ENCODE measurements around the gene B4GALNT3.

DNA sequence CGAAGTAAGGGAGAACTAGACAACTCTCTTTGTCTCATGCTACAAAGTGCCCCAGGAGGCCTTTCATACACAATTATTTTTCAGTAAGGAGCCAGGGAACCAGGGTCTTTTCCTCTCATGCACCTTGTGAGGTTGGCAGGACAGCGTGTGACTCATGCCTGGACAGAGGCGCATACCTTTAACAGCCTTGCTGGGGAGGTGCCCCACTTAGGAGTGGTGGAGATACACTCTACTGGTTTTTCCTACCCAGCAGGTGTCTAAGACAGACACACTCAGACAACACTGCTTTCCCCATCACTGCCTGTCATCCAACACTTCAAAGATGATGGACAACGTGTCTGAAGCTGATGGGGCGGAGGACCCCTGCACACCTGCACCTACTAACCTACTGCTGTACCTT lies 49.1 kb downstream of the B4GALNT3 start:
- TF ChIP-seq, protein P1, sequence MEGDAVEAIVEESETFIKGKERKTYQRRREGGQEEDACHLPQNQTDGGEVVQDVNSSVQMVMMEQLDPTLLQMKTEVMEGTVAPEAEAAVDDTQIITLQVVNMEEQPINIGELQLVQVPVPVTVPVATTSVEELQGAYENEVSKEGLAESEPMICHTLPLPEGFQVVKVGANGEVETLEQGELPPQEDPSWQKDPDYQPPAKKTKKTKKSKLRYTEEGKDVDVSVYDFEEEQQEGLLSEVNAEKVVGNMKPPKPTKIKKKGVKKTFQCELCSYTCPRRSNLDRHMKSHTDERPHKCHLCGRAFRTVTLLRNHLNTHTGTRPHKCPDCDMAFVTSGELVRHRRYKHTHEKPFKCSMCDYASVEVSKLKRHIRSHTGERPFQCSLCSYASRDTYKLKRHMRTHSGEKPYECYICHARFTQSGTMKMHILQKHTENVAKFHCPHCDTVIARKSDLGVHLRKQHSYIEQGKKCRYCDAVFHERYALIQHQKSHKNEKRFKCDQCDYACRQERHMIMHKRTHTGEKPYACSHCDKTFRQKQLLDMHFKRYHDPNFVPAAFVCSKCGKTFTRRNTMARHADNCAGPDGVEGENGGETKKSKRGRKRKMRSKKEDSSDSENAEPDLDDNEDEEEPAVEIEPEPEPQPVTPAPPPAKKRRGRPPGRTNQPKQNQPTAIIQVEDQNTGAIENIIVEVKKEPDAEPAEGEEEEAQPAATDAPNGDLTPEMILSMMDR (IDR thresholded peaks at IDR 0.05; ENCODE audit: low read depth, low read length): no peak
- no peak for TF ChIP-seq POLR2A (IDR thresholded peaks at IDR 0.05; ENCODE audit: extremely low read depth, insufficient read length)

All from NB4 (cell line).